Mucosa of rectum (tissue), 2 donors: ENCODE data around the gene SAMD9L.

Experiments used
- H3K27ac ChIP-seq, 2 donors: one replicate each; pipeline ENCODE4 v1.7.0; 2013; ENCODE audit warnings: inconsistent platforms in 2 of 2, low read depth in 2 of 2, low read length in 2 of 2
- H3K27me3 ChIP-seq, 2 donors: one replicate each; pipeline ENCODE4 v1.7.0; 2013; ENCODE audit warnings: low read length in 2 of 2; ENCODE audit not compliant: control insufficient read depth in 2 of 2, insufficient read depth in 2 of 2
- H3K36me3 ChIP-seq, 2 donors: one replicate each; pipeline ENCODE4 v1.7.0; 2013; ENCODE audit warnings: low read length in 2 of 2; ENCODE audit not compliant: control insufficient read depth in 2 of 2, insufficient read depth in 2 of 2
- H3K4me1 ChIP-seq, 2 donors: one replicate each; pipeline ENCODE4 v1.7.0; 2013; ENCODE audit warnings: low read length in 2 of 2, mild to moderate bottlenecking in 1 of 2; ENCODE audit not compliant: control insufficient read depth in 2 of 2, insufficient read depth in 2 of 2
- H3K4me3 ChIP-seq, 2 donors: one replicate each; pipeline ENCODE4 v1.7.0; 2013; ENCODE audit warnings: low read length in 2 of 2
- H3K9ac ChIP-seq, 2 donors: one replicate each; pipeline ENCODE4 v1.7.0; 2013; ENCODE audit warnings: low read length in 2 of 2, low read depth in 1 of 2, mild to moderate bottlenecking in 1 of 2
- H3K9me3 ChIP-seq, 2 donors: one replicate each; pipeline ENCODE4 v1.7.0; 2013; ENCODE audit warnings: low read length in 2 of 2; ENCODE audit not compliant: control insufficient read depth in 2 of 2
- donor health status: healthy.
- donor health status: Normal muscosa, but diverticular disease.

Gene SAMD9L

DNA sequence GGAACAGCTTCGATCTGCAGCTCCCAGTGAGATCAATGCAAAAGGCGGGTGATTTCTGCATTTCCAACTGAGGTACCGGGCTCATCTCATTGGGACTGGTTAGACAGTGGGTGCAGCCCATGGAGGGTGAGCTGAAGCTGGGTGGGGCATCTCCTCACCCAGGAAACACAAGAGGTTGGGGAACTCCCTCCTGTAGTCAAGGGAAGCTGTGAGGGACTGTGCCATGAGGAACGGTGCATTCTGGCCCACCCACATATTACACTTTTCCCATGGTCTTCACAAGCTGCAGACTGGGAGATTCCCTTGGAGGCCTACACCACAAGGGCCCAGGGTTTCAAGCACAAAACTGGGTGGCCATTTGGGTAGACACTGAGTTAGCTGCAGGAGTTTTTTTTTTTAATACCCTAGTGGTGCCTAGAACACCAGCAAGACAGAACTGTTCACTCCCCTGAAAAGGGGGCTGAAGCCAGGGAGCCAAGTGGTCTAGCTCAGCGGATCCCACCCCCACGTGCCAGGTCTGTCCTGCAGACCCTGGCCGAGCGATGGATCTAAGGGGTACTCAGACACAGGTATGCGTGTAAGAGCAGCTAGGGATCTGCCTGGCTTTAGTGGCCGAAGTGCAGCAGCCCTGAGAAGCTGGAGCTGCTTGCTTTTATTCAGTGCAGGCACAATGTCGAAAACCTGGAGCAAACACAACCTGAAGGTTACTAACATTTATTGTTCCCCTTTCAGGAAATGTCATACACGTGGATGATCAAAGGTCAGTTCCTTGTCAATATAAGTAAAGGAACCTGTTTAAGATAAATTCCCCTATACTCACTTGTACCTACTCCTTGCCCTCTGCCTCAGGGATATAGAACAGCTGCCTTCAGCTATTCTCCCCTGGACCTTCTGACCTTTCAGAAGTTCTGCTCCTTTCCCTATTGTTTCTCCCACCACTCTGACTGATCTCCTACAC is 27.3 kb downstream of the SAMD9L start:
- H3K9me3 ChIP-seq, result no peaks in the 10 kb centered on the region
- peak overlapping the region in 1 of 2 donors; percentile 16 for H3K27ac ChIP-seq
- H3K9ac ChIP-seq, result no peak overlapping the region
- no peaks in the 10 kb centered on the region for H3K27me3 ChIP-seq
- H3K4me3 ChIP-seq, result no peak overlapping the region
- H3K4me1 ChIP-seq, result peaks cover 6 to 13% of the 10 kb centered on the region in 2 donors
- H3K36me3 ChIP-seq, result no peaks in the 10 kb centered on the region

DNA sequence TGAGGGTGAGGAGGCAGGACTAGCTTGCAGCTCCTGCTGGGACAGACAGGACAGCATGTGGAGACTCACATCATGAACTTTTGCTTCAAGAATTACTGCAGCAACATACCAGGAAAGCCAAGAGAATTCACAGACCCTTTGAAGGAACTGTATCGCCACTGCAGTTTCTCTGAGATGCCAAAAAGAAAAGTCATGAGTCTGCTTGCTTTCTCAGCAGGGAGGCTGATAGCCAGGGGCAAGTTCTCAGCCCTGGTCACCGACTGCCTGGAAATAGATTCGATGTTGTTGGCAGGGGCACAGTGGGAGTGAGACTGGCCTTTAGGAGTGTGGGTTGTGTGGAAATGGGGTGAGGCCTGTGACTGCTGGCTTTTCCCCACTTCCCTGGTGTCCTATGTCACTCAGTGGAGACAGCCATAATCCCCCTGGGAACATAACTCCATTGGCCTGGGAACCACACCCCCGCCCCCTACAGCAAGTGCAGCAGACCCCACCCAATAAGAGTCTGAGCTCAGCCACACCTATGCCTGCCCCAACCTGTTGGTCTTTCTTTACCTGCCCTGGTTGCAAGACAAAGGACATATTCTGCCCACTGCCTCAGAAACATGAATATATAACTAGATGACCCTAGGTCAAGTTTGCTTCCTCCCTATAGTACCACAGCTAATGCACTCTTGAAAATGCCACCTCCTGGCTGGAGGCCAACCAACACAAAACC is 28.8 kb downstream of the SAMD9L start:
- Histone ChIP-seq H3K27ac (no peak overlapping the region), H3K9ac (no peak overlapping the region), H3K4me3 (no peak overlapping the region), H3K27me3 (no peaks in the 10 kb centered on the region), H3K36me3 (peaks cover 0 to 3% of the 10 kb centered on the region in 2 donors), H3K9me3 (no peaks in the 10 kb centered on the region), H3K4me1 (peaks cover 10 to 13% of the 10 kb centered on the region in 2 donors)

DNA sequence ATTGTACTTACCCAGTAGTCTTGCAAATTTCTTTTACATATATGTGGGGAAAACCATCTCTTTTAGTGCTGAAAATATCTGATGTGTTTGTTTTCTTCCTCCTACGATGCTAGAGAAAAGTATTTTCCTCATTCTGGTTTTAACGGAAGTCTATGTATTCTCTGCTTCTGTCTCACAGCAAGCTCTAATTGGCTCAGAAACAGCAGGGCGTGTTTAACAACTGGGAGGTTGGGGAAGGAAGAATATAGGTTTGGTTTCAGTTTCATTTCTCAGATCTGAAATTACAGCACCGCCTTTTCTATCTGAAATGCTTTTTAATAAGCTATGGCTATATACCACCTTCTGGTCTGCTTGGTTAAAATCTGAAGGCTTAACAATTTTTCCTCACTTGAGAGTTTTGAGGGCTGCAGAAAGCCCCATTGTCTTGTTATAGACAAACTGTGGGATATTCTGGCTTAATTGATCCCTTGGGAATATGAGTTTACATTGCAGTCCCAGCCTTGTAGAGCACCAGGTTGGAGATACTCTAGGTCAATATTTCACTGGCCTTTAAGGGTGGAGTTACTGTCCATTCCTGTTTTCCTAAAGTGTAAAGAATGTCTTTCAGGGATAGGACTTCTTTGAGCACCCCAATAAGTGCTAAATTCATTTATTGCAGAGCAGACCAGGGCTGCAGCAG is 30.2 kb downstream of the SAMD9L start, which contains the start of gene SAMD9:
Gene SAMD9, minus strand, starts transcription at position 128 of the 679 bp plus-strand sequence. CDS start 11,882 bp downstream, outside the sequence.
- Histone ChIP-seq H3K9ac (peak within 1 kb of the TSS; percentile 26 to 68), H3K9me3 (no peaks in the 10 kb centered on the region), H3K4me1 (peaks cover 10 to 13% of the 10 kb centered on the region in 2 donors), H3K36me3 (peaks cover 0 to 3% of the 10 kb centered on the region in 2 donors), H3K27ac (peak within 1 kb of the TSS; percentile 67 to 77), H3K4me3 (peak within 1 kb of the TSS; percentile 70 to 80), H3K27me3 (no peaks in the 10 kb centered on the region)

DNA sequence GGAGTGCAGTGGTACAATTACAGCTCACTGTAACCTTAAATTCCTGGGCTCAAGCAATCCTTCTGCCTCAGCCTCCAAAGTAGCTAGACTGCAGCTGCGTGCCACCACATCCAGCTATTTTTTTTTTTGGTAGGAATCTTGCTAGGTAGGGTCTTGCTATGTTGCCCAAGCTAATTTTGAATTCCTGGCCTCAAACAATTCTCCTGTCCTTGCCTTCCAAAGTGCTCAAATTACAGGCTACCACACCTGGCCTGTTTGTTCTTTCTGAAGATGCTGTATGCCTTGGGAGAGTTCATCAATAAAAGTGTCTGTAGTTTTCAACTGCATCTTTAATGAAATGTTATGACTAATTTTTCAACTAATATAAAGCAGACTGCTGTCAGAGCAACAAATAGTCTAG is 30.9 kb downstream of the SAMD9L start:
- H3K27me3 ChIP-seq, result no peaks in the 10 kb centered on the region
- H3K4me1 ChIP-seq, result peaks cover 10 to 13% of the 10 kb centered on the region in 2 donors
- peaks cover 0 to 3% of the 10 kb centered on the region in 2 donors for H3K36me3 ChIP-seq
- H3K4me3 ChIP-seq, result peak overlapping the region; percentile 70 to 80
- peak overlapping the region; percentile 14 to 68 for H3K9ac ChIP-seq
- H3K9me3 ChIP-seq, result no peaks in the 10 kb centered on the region
- H3K27ac ChIP-seq, result peak overlapping the region; percentile 16 to 77

DNA sequence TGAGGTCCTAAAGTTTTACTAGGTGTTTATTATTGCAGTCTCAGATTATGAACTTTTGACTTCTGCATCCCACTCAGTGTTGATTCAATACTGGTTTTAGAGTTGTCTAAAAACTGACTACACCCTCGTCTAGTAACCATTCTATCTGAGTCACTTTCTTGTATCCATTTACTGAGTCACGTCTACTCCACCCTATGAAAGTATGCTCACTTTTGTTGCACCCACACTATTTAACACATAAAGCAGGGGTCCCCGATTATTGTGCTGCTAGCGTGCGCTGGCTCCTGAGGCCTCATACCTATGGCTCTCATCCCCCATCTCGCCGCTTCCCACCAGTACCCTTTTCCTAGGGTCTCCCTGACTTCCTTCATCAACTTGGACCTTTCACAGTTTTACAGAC is 32.4 kb downstream of the SAMD9L start:
- no peaks in the 10 kb centered on the region for H3K9me3 ChIP-seq
- H3K4me3 ChIP-seq, result peak overlapping the region; percentile 44 to 80
- no peak overlapping the region for H3K9ac ChIP-seq
- H3K4me1 ChIP-seq, result peaks cover 10 to 11% of the 10 kb centered on the region in 2 donors
- no peak overlapping the region for H3K27ac ChIP-seq
- H3K36me3 ChIP-seq, result peaks cover 0 to 3% of the 10 kb centered on the region in 2 donors
- no peaks in the 10 kb centered on the region for H3K27me3 ChIP-seq

DNA sequence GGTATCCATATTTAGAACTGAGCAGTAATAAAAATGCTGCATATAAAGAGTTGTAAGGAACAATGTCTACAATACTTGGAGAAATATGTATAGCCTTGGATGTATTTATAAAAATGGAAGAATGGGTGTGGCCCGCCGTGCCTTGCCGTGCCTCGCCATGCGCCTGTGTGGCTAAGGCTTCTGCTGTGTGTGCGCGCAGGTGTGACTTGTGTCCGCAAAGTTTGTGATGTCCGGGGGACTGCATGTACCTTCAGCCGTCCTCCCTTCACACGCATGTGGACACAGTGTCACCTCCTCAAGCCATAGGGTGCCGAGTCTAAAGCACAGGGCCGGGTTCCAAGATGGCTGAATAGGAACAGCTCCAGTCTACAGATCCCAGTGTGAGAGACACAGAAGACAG is 40.2 kb downstream of the SAMD9L start:
- Histone ChIP-seq H3K4me1 (no peaks in the 10 kb centered on the region), H3K4me3 (no peak overlapping the region), H3K9ac (no peak overlapping the region), H3K27me3 (no peaks in the 10 kb centered on the region), H3K27ac (no peak overlapping the region), H3K9me3 (peaks cover 21 to 25% of the 10 kb centered on the region in 2 donors), H3K36me3 (peaks cover 31 to 34% of the 10 kb centered on the region in 2 donors)

DNA sequence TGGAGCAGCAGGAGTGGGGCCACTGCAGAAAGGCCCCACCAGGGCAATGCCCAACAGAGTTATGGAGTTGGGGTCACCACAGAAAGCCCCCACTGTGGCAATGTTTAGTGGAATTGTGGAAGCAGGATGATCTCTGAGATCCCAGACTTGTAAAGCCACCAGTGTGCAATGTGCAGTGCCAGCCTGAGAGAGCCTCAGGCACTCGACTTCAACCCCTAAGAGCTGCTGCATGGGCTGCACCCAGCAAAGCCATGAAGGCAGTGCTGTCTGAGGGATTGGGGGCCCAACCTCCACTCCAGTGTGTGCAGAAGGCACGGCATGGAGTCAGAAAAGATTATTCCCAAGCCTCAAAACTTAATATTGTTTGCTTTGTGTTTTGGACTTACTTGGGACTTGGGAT is 50.8 kb downstream of the SAMD9L start:
- peaks cover under 1 to 7% of the 10 kb centered on the region in 2 donors for H3K9me3 ChIP-seq
- no peak overlapping the region for H3K27ac ChIP-seq
- H3K27me3 ChIP-seq, result no peaks in the 10 kb centered on the region
- no peak overlapping the region for H3K9ac ChIP-seq
- no peak overlapping the region for H3K4me3 ChIP-seq
- no peaks in the 10 kb centered on the region for H3K36me3 ChIP-seq
- no peaks in the 10 kb centered on the region for H3K4me1 ChIP-seq

DNA sequence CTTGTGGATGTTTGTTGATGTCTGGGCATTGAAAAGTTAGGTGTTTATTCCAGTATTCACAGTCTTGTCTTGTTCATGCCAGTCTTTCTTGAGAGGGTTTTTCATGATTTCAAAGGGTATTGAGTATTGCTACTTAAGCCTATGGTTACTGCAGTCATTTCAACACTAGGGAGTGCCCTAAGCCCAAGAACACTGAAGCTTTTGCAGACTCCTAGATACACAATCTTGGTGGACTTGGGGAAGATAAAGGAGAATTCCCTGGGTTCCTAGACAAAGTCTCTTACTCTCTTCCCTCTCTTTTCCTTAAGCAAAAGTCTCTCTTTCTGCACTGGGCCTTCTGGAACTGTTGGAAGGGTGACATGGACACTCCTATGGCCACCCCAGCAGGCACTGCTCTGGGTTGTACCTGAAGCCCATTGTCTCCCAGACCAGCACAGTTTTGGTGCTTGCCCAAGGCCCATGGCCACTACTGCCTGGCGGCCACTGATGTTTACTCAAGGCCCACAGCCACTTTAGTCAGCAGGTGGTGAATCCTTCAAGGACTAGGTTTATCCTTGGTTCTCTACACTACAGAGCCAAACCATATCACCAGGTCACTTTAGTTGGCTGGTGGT is 55.3 kb downstream of the SAMD9L start:
- Histone ChIP-seq H3K9ac (no peak overlapping the region), H3K4me1 (no peaks in the 10 kb centered on the region), H3K36me3 (no peaks in the 10 kb centered on the region), H3K27ac (no peak overlapping the region), H3K4me3 (no peak overlapping the region), H3K9me3 (no peaks in the 10 kb centered on the region), H3K27me3 (no peaks in the 10 kb centered on the region)
